ENCODE results near the gene TBRG4. TPM values are rescaled to one million over a fixed set of nuclear protein-coding genes. Genes with fewer than 3 reads are reported as not detected.

The TBRG4 gene
- polyA plus RNA-seq, 1 donor from 2014 or later, result 52.8 TPM

GRCh38 chr7:45082031-45082830 is 29.3 kb downstream of the TBRG4 start:
- TF ChIP-seq CTCF (IDR thresholded peaks at IDR 0.05; ENCODE audit: poor library complexity, severe bottlenecking) (no peak), SMC3 (conservative IDR thresholded peaks at IDR 0.05; ENCODE audit: poor library complexity) (no peak), TAF1 (IDR thresholded peaks at IDR 0.05; ENCODE audit: low read depth) (no peak), MXI1 (conservative IDR thresholded peaks at IDR 0.05; ENCODE audit: poor library complexity, severe bottlenecking) (no peak), EP300 (conservative IDR thresholded peaks at IDR 0.05; ENCODE audit: poor library complexity, severe bottlenecking) (no peak), EZH2 (IDR thresholded peaks at IDR 0.05; ENCODE audit: borderline replicate concordance, insufficient read depth, low read length, poor library complexity, severe bottlenecking) (no peak), RAD21 (conservative IDR thresholded peaks at IDR 0.05) (no peak), POLR2AphosphoS5 (IDR thresholded peaks at IDR 0.05) (no peak), REST (IDR thresholded peaks at IDR 0.05; ENCODE audit: borderline replicate concordance) (no peak)
- H3K27ac ChIP-seq (ENCODE audit: low read length), result no peak overlapping the region
- H3K4me3 ChIP-seq (ENCODE audit: low read length), result no peak overlapping the region
- H3K36me3 ChIP-seq (ENCODE audit: insufficient read depth, low read length), result peaks cover 3% of the 10 kb centered on the region
- no peaks in the 10 kb centered on the region for H3F3A ChIP-seq (ENCODE audit: insufficient read depth, low read length, poor library complexity, severe bottlenecking)
- H3K4me2 ChIP-seq (ENCODE audit: low read length), result no peak overlapping the region
- H3K9me3 ChIP-seq (ENCODE audit: low read length), result no peaks in the 10 kb centered on the region
- no peak overlapping the region for H2AFZ ChIP-seq (ENCODE audit: low read depth, low read length)
- H3K9ac ChIP-seq (ENCODE audit: low read length), result no peak overlapping the region
- H3K79me2 ChIP-seq (replicated peaks; ENCODE audit: insufficient read depth, low read length), result peaks cover 8% of the 10 kb centered on the region
- no peaks in the 10 kb centered on the region for H3K27me3 ChIP-seq (ENCODE audit: insufficient read depth, low read depth, low read length)
- H3K9me2 ChIP-seq (ENCODE audit: insufficient read depth, low read length), result no peaks in the 10 kb centered on the region
- H4K20me1 ChIP-seq (ENCODE audit: insufficient read depth), result no peaks in the 10 kb centered on the region

DNA sequence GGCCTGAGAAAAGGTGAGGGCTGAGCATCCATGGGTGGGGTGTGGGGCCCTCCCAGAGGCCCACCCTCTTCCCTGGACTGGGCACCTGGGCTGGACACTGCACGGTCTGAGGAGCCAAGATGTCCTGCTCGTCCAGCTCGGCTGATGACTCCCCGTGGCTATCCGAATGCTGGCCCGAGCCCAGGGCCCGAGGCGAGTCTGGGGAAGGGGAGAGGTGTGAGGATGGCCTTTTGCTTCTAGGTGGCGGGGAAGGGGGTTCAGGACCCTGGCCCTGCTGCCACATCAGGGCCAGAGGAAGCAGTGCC is 29.9 kb downstream of the TBRG4 start:
- no peaks in the 10 kb centered on the region for H3F3A ChIP-seq (ENCODE audit: insufficient read depth, low read length, poor library complexity, severe bottlenecking)
- no peak overlapping the region for H3K27ac ChIP-seq (ENCODE audit: low read length)
- H3K27me3 ChIP-seq (ENCODE audit: insufficient read depth, low read depth, low read length), result no peaks in the 10 kb centered on the region
- H2AFZ ChIP-seq (ENCODE audit: low read depth, low read length), result no peak overlapping the region
- no peaks in the 10 kb centered on the region for H4K20me1 ChIP-seq (ENCODE audit: insufficient read depth)
- TF ChIP-seq RAD21 (conservative IDR thresholded peaks at IDR 0.05) (no peak), POLR2AphosphoS5 (IDR thresholded peaks at IDR 0.05) (no peak), CTCF (IDR thresholded peaks at IDR 0.05; ENCODE audit: poor library complexity, severe bottlenecking) (no peak), SMC3 (conservative IDR thresholded peaks at IDR 0.05; ENCODE audit: poor library complexity) (no peak), EZH2 (IDR thresholded peaks at IDR 0.05; ENCODE audit: borderline replicate concordance, insufficient read depth, low read length, poor library complexity, severe bottlenecking) (no peak), TAF1 (IDR thresholded peaks at IDR 0.05; ENCODE audit: low read depth) (no peak), REST (IDR thresholded peaks at IDR 0.05; ENCODE audit: borderline replicate concordance) (no peak), MXI1 (conservative IDR thresholded peaks at IDR 0.05; ENCODE audit: poor library complexity, severe bottlenecking) (no peak), EP300 (conservative IDR thresholded peaks at IDR 0.05; ENCODE audit: poor library complexity, severe bottlenecking) (no peak)
- no peaks in the 10 kb centered on the region for H3K9me3 ChIP-seq (ENCODE audit: low read length)
- no peaks in the 10 kb centered on the region for H3K9me2 ChIP-seq (ENCODE audit: insufficient read depth, low read length)
- H3K4me2 ChIP-seq (ENCODE audit: low read length), result no peak overlapping the region
- peaks cover 3% of the 10 kb centered on the region for H3K36me3 ChIP-seq (ENCODE audit: insufficient read depth, low read length)
- H3K9ac ChIP-seq (ENCODE audit: low read length), result no peak overlapping the region
- H3K79me2 ChIP-seq (replicated peaks; ENCODE audit: insufficient read depth, low read length), result peaks cover 2% of the 10 kb centered on the region
- no peak overlapping the region for H3K4me3 ChIP-seq (ENCODE audit: low read length)
